Ecto neural progenitor cell (in vitro differentiated cells): ENCODE measurements around the gene CD163L1.
"Not testable (repeated sequence)": the region's sequence is repeated elsewhere in the genome, so short reads cannot be mapped to it uniquely, and the experiment has no call there.

Experiments
- DNase-seq: peaks from one replicate; pipeline ENCODE4 v3.0.0-alpha.2; 2018; ENCODE audit warnings: low spot score

CD163L1 gene

GRCh38 chr12:7403466-7403865, 40.5 kb downstream of the CD163L1 start:
- DNase-seq, result no peak

- no peak for DNase-seq
These were observed 44.9 kb downstream of the CD163L1 start for GRCh38 chr12:7399089-7399488.

GRCh38 chr12:7396418-7396817, 47.5 kb downstream of the CD163L1 start:
- DNase-seq, result no peak

GRCh38 chr12:7395950-7396349, 48.0 kb downstream of the CD163L1 start:
- no peak for DNase-seq

- no peak for DNase-seq
These were observed 56.7 kb downstream of the CD163L1 start for GRCh38 chr12:7387289-7387688.

GRCh38 chr12:7383157-7383556, 60.8 kb downstream of the CD163L1 start:
- DNase-seq, result no peak

GRCh38 chr12:7376196-7376595, 67.8 kb downstream of the CD163L1 start:
- DNase-seq, result no peak

- no peak for DNase-seq
These were observed 68.8 kb downstream of the CD163L1 start for GRCh38 chr12:7375145-7375543.

- DNase-seq, result peak; percentile 66
These were observed 69.4 kb downstream of the CD163L1 start for GRCh38 chr12:7374423-7375144.

- DNase-seq, result no peak
These were observed 70.7 kb downstream of the CD163L1 start for GRCh38 chr12:7373226-7373625.

- DNase-seq, result no peak
These were observed 74.7 kb downstream of the CD163L1 start for GRCh38 chr12:7369274-7369729.

- DNase-seq, result no peak
These were observed 81.2 kb downstream of the CD163L1 start for GRCh38 chr12:7362734-7363133.

GRCh38 chr12:7361265-7361664, 82.7 kb downstream of the CD163L1 start:
- DNase-seq, result no peak

- DNase-seq, result no peak
These were observed 89.4 kb downstream of the CD163L1 start for GRCh38 chr12:7354529-7354928.

GRCh38 chr12:7352661-7353060, 91.3 kb downstream of the CD163L1 start:
- DNase-seq, result no peak

GRCh38 chr12:7351177-7351576, 92.8 kb downstream of the CD163L1 start:
- no peak for DNase-seq

GRCh38 chr12:7349418-7349817, 94.5 kb downstream of the CD163L1 start:
- no peak for DNase-seq

- DNase-seq, result no peak
These were observed 97.3 kb downstream of the CD163L1 start for GRCh38 chr12:7346551-7347225.

GRCh38 chr12:7344833-7345606, 98.9 kb downstream of the CD163L1 start:
- no peak for DNase-seq

GRCh38 chr12:7339675-7340074, 104.3 kb downstream of the CD163L1 start:
- no peak for DNase-seq

GRCh38 chr12:7337790-7338189, 106.2 kb downstream of the CD163L1 start:
- DNase-seq, result not testable (repeated sequence)

GRCh38 chr12:7327918-7328317, 116.0 kb downstream of the CD163L1 start:
- no peak for DNase-seq

GRCh38 chr12:7324176-7324575, 119.8 kb downstream of the CD163L1 start:
- no peak for DNase-seq
